Testis (tissue), 3 donors: ENCODE data around the gene MAGI2. TPM values are rescaled to one million over a fixed set of nuclear protein-coding genes. Genes with fewer than 3 reads are reported as not detected.

Experiments used
- DNase-seq: peaks from one replicate; pipeline ENCODE4 v3.0.0-alpha.2; 2019
- H3K27ac ChIP-seq, 2 donors: fragments of 200-600 bp; sonication (generic); one replicate each; pipeline ENCODE4 v1.5.1; 2019
- H3K27me3 ChIP-seq: fragments of 200-600 bp; sonication (generic); one replicate; pipeline ENCODE4 v1.5.1; 2019
- H3K36me3 ChIP-seq: fragments of 200-600 bp; sonication (generic); one replicate; pipeline ENCODE4 v1.5.1; 2017; ENCODE audit warnings: low read depth; ENCODE audit errors: missing control alignments
- H3K4me1 ChIP-seq: fragments of 200-600 bp; sonication (generic); one replicate; pipeline ENCODE4 v1.5.1; 2019
- H3K4me3 ChIP-seq, 2 donors: fragments of 200-600 bp; sonication (generic); one replicate each; pipeline ENCODE4 v1.5.1; 2017 to 2019
- H3K9me3 ChIP-seq: fragments of 200-600 bp; sonication (generic); one replicate; pipeline ENCODE4 v1.5.1; 2017
- CTCF ChIP-seq, 3 experiments: fragments of 450-650 bp in 2 of 3; fragments of 200-600 bp in 1 of 3; sonication (generic) in 1 of 3; IDR thresholded peaks; one replicate each; pipeline ENCODE4 v1.5.1; 2016 to 2019; ENCODE audit warnings: antibody characterized with exemption in 3 of 3, mild to moderate bottlenecking in 2 of 3, moderate library complexity in 1 of 3
- POLR2A ChIP-seq: fragments of 450-650 bp; IDR thresholded peaks from one replicate; pipeline ENCODE4 v1.6.1; 2017; ENCODE audit warnings: antibody characterized with exemption, mild to moderate bottlenecking, moderate library complexity
- WGBS, 2 donors: methylation state at CpG; one replicate each; pipeline ENCODE4 v1.1.5; 2018; 5-methylcytosine and 5-hydroxymethylcytosine counted together
- intact Hi-C: fragments of 100-400 bp; cut with DNase I; formaldehyde crosslinking; loops from one replicate; pipeline ENCODE4 v1.15.1; 2023; ENCODE audit warnings: low total_unique reads
- polyA plus RNA-seq: library from polyadenylated mRNA; stranded (reverse); fragments of 350-450 nt; fragmentation: Illumina TruSeq; extraction: RNeasy Lipid Tissue Mini Kit (QIAGEN cat#74804); gene quantifications from one replicate; pipeline ENCODE4 v1.2.3, GENCODE V29; 2014; ENCODE audit warnings: low read depth, low replicate concordance; ENCODE audit not compliant: insufficient read depth
- total RNA-seq, 2 donors: library from RNA; depleted of rRNA; stranded (reverse); fragments of >200 nt; gene quantifications; one replicate each; pipeline ENCODE4 v1.2.3, GENCODE V29; 2016

MAGI2 gene
- total and polyA plus RNA-seq, 3 donors from 2014 or later = 11.2 to 13.1 (median 12.4) TPM

- 88 to 89% methylated on average over 4 of the region's 4 CpGs for WGBS, 2 donors
- H3K4me1 ChIP-seq = no peaks in the 10 kb centered on the region
- intact Hi-C loops = no loop called here
- H3K9me3 ChIP-seq = no peaks in the 10 kb centered on the region
- no peak overlapping the region for H3K4me3 ChIP-seq
- TF ChIP-seq POLR2A (no peak), CTCF (IDR thresholded peaks at IDR 0.05) (no peak)
- no peaks in the 10 kb centered on the region for H3K36me3 ChIP-seq
- no peak for DNase-seq
- no peak overlapping the region for H3K27ac ChIP-seq
- no peaks in the 10 kb centered on the region for H3K27me3 ChIP-seq
Observed at GRCh38 chr7:77983973-77984372, 1469.5 kb downstream of the MAGI2 start.

DNA sequence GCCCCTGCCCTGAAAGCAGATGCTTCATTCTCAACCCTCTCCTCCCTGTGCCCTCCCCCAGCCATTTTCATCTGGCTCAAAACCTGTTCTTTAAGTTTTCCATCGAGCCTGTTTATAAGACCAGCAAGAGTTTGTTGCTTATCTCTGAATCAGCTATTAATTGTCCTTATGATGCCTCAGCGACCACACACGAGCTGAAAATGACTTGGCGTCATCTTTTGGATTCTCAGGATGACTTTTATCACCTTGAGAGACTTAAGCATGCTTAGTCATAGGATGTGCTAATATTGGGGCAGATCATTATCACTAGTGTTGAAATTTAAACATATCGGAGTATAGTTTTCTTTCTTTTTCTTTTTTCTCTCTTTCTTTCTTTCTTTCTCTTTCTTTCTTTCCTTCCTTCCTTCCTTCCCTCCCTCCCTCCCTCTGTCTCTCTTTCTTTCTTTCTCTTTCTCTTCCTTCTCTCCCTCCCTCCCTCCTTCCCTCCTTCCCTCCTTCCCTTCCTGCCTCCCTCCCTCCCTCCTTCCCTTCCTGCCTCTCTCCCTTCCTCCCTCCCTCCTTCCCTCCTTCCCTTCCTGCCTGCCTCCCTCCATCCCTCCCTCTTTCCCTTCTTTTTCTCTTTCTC, 1470.4 kb downstream of the MAGI2 start:
- no peaks in the 10 kb centered on the region for H3K36me3 ChIP-seq
- H3K4me1 ChIP-seq = no peaks in the 10 kb centered on the region
- 82 to 85% methylated on average over 5 of the region's 5 CpGs for WGBS, 2 donors
- no peak overlapping the region for H3K4me3 ChIP-seq
- no peaks in the 10 kb centered on the region for H3K27me3 ChIP-seq
- intact Hi-C loops = no loop called here
- H3K9me3 ChIP-seq = no peaks in the 10 kb centered on the region
- H3K27ac ChIP-seq = no peak overlapping the region
- no peak for TF ChIP-seq CTCF (IDR thresholded peaks at IDR 0.05)
- no peak for TF ChIP-seq POLR2A
- no peak for DNase-seq

GRCh38 chr7:77980087-77980713, 1473.3 kb downstream of the MAGI2 start:
- H3K27ac ChIP-seq = no peak overlapping the region
- no peaks in the 10 kb centered on the region for H3K27me3 ChIP-seq
- TF ChIP-seq POLR2A = no peak
- no peak for TF ChIP-seq CTCF (IDR thresholded peaks at IDR 0.05)
- intact Hi-C loops = no loop called here
- H3K4me1 ChIP-seq = no peaks in the 10 kb centered on the region
- no peaks in the 10 kb centered on the region for H3K9me3 ChIP-seq
- H3K4me3 ChIP-seq = no peak overlapping the region
- no peak for DNase-seq
- 70 to 88% methylated on average over 3 of the region's 3 CpGs for WGBS, 2 donors
- no peaks in the 10 kb centered on the region for H3K36me3 ChIP-seq

GRCh38 chr7:77979219-77979618, 1474.2 kb downstream of the MAGI2 start:
- H3K4me1 ChIP-seq = no peaks in the 10 kb centered on the region
- H3K36me3 ChIP-seq = no peaks in the 10 kb centered on the region
- TF ChIP-seq POLR2A = no peak
- TF ChIP-seq CTCF (IDR thresholded peaks at IDR 0.05) = no peak
- intact Hi-C loops = no loop called here
- DNase-seq = no peak
- WGBS, 2 donors = 68 to 84% methylated on average over 5 of the region's 5 CpGs
- no peaks in the 10 kb centered on the region for H3K27me3 ChIP-seq
- no peaks in the 10 kb centered on the region for H3K9me3 ChIP-seq
- no peak overlapping the region for H3K27ac ChIP-seq
- no peak overlapping the region for H3K4me3 ChIP-seq
